Ovary (tissue), 9 donors: ENCODE data around the gene MIEF1. TPM values are rescaled to one million over a fixed set of nuclear protein-coding genes. Genes with fewer than 3 reads are reported as not detected.
A peak's percentile ranks its signal among the peaks of the same experiment; 100 is the strongest.

Source experiments
- DNase-seq, 5 donors: peaks; one replicate each; pipeline ENCODE4 v3.0.0-alpha.2; 2019 to 2020
- H3K27ac ChIP-seq, 2 donors: fragments of 200-600 bp; one replicate each; pipeline versions ENCODE4 v1.5.1 to v1.8.0; 2019 to 2022
- H3K27me3 ChIP-seq: fragments of 200-600 bp; one replicate; pipeline ENCODE4 v1.8.0; 2022
- H3K36me3 ChIP-seq: fragments of 200-600 bp; sonication (generic); one replicate; pipeline ENCODE4 v1.5.1; 2019
- H3K4me1 ChIP-seq: one replicate; pipeline ENCODE4 v1.8.1; 2013; ENCODE audit warnings: mild to moderate bottlenecking, moderate library complexity; ENCODE audit not compliant: insufficient read depth
- H3K4me3 ChIP-seq: fragments of 200-600 bp; sonication (generic); one replicate; pipeline ENCODE4 v1.5.1; 2017
- H3K9me3 ChIP-seq, 2 donors: fragments of 200-600 bp in 1 of 2; sonication (generic) in 1 of 2; one replicate each; pipeline versions ENCODE4 v1.5.1 to v1.8.1; 2013 to 2019; ENCODE audit warnings: mild to moderate bottlenecking in 1 of 2, moderate library complexity in 1 of 2
- CTCF ChIP-seq, 3 donors: fragments of 450-650 bp in 2 of 3; fragments of 200-600 bp in 1 of 3; IDR thresholded peaks; one replicate each; pipeline versions ENCODE4 v1.5.1 to v1.8.0; 2016 to 2022; ENCODE audit warnings: antibody characterized with exemption in 3 of 3, mild to moderate bottlenecking in 1 of 3
- EP300 ChIP-seq: sonication (generic); formaldehyde crosslinking; IDR thresholded peaks from one replicate; pipeline ENCODE4 v1.6.1; 2017; ENCODE audit warnings: antibody characterized with exemption
- POLR2A ChIP-seq: fragments of 450-650 bp; IDR thresholded peaks from one replicate; pipeline ENCODE4 v1.6.1; 2017; ENCODE audit warnings: antibody characterized with exemption, mild to moderate bottlenecking, moderate library complexity
- WGBS, 3 donors: extraction: QIAGEN DNeasy Blood & Tissue Kit in 1 of 3; methylation state at CpG; one replicate each; pipeline versions ENCODE4 v1.1.5 to v1.1.7; 2013 to 2017; 5-methylcytosine and 5-hydroxymethylcytosine counted together
- intact Hi-C, 4 donors: fragments of 100-400 bp; cut with DNase I; formaldehyde crosslinking; loops; one replicate each; pipeline versions ENCODE4 v1.11.0 to v1.15.1; 2022 to 2023
- polyA plus RNA-seq, 2 donors: library from polyadenylated mRNA; stranded (reverse); fragments of 200-250 nt in 1 of 2; fragments of 350-450 nt in 1 of 2; fragmentation: Illumina TruSeq in 1 of 2; extraction: RNeasy Lipid Tissue Mini Kit (QIAGEN cat#74804) in 1 of 2; gene quantifications; one replicate each; pipeline ENCODE4 v1.2.3, GENCODE V29; 2013 to 2014
- total RNA-seq, 7 donors: library from RNA; depleted of rRNA in 2 of 7; stranded (reverse); fragments of >200 nt in 2 of 7; fragmentation: NEBNext Ultra II Directional in 3 of 7; extraction: Animal tissue kit (Norgen Biotek cat#: 25700) in 3 of 7; gene quantifications; one replicate each; pipeline versions ENCODE4 v1.1.0 to v1.2.4, GENCODE V29; 2016 to 2023
- donor health status: DM: no; HTN: no; CAD: no; lungs with moderate emphysema.
- donor health status: DM: no; HTN: no; CAD: no.
- donor health status: Bipolar disorder and iron deficiency.
- donor health status: DM: yes; HTN: yes; CAD: no.
- donor health status: DM: no; HTN: no; CAD: no.
- donor health status: DM: yes; HTN: yes; CAD: no.

The MIEF1 gene
- total and polyA plus RNA-seq, 9 donors, result 11.4 to 23.9 (median 19.9) TPM

GRCh38 chr22:39498368-39498767 lies 3.7 kb upstream of the MIEF1 start:
- intact Hi-C loops, result no loop called here
- no peak for TF ChIP-seq CTCF (IDR thresholded peaks at IDR 0.05)
- TF ChIP-seq POLR2A, result no peak
- no peak for TF ChIP-seq EP300
- Histone ChIP-seq H3K4me1 (peaks cover 12% of the 10 kb centered on the region), H3K27me3 (no peaks in the 10 kb centered on the region), H3K4me3 (no peak overlapping the region), H3K27ac (no peak overlapping the region), H3K36me3 (no peaks in the 10 kb centered on the region), H3K9me3 (no peaks in the 10 kb centered on the region)
- 40 to 60% (median 41%) methylated on average over 2 of the region's 2 CpGs for WGBS, 3 donors
- DNase-seq, result no peak

GRCh38 chr22:39498802-39499201 lies 3.3 kb upstream of the MIEF1 start:
- H3K4me3 ChIP-seq, result no peak overlapping the region
- no peak overlapping the region for H3K27ac ChIP-seq
- peaks cover 15% of the 10 kb centered on the region for H3K4me1 ChIP-seq
- no peaks in the 10 kb centered on the region for H3K36me3 ChIP-seq
- WGBS, 3 donors, result 53 to 72% (median 66%) methylated on average over 3 of the region's 3 CpGs
- intact Hi-C loops, result no loop called here
- no peak for DNase-seq
- TF ChIP-seq CTCF (IDR thresholded peaks at IDR 0.05) (no peak), POLR2A (no peak), EP300 (no peak)
- H3K9me3 ChIP-seq, result no peaks in the 10 kb centered on the region
- H3K27me3 ChIP-seq, result no peaks in the 10 kb centered on the region

GRCh38 chr22:39500101-39500500 lies 2.0 kb upstream of the MIEF1 start:
- Histone ChIP-seq H3K27ac (no peak overlapping the region), H3K4me3 (no peak overlapping the region), H3K27me3 (no peaks in the 10 kb centered on the region), H3K4me1 (peaks cover 15% of the 10 kb centered on the region), H3K9me3 (no peaks in the 10 kb centered on the region), H3K36me3 (no peaks in the 10 kb centered on the region)
- 64 to 72% (median 66%) methylated on average over 6 of the region's 6 CpGs for WGBS, 3 donors
- no peak for DNase-seq
- TF ChIP-seq EP300 (no peak), POLR2A (no peak), CTCF (IDR thresholded peaks at IDR 0.05) (no peak)
- intact Hi-C loops, result loop anchor here in 3 of 4 donors (5.0 to 10.0 kb wide), 3 partner anchors 95 to 325 kb away; partner anchors contain the start of gene RPL3 (in 1 of the 3)

GRCh38 chr22:39501644-39502108 lies 414 bp upstream of the MIEF1 start:
- no peaks in the 10 kb centered on the region for H3K9me3 ChIP-seq
- H3K4me1 ChIP-seq, result peaks cover 15% of the 10 kb centered on the region
- no peaks in the 10 kb centered on the region for H3K36me3 ChIP-seq
- H3K27me3 ChIP-seq, result no peaks in the 10 kb centered on the region
- DNase-seq, result no peak
- TF ChIP-seq POLR2A, result no peak
- no peak for TF ChIP-seq CTCF (IDR thresholded peaks at IDR 0.05)
- TF ChIP-seq EP300, result no peak
- 20 to 32% (median 23%) methylated on average over 12 to 13 of the region's 13 CpGs for WGBS, 3 donors
- peak overlapping the region; percentile 95 for H3K4me3 ChIP-seq
- peak overlapping the region; percentile 69 to 91 for H3K27ac ChIP-seq
- intact Hi-C loops, result loop anchor here in 3 of 4 donors (2.0 to 10.0 kb wide), 4 partner anchors 17 to 327 kb away; partner anchors contain the start of gene RPL3 (in 1 of the 3)
